ENCODE data around the gene VANGL2. TPM values are rescaled to one million over a fixed set of nuclear protein-coding genes. Genes with fewer than 3 reads are reported as not detected.

Gene VANGL2
- total and polyA plus RNA-seq, 2 of the 4 experiments (the other 2 are of a cell fraction): 0.36 to 3.6 TPM

GRCh38 chr1:160446945-160447600, 46.7 kb downstream of the VANGL2 start:
- dilution Hi-C loops (cut with HindIII; ENCODE audit: low sequenced_read_pairs, unreplicated experiment): no loop called here
- ChIA-PET POLR2A (ENCODE audit: unreplicated experiment) (no interaction called here), CTCF (no interaction called here)
- no peak overlapping the region for H3K4me3 ChIP-seq (ENCODE audit: insufficient read depth, low read depth, low read length)
- no peak overlapping the region for H2AK9ac ChIP-seq (replicated peaks; ENCODE audit: low read depth, low read length, poor library complexity)
- H3K4me1 ChIP-seq (ENCODE audit: control insufficient read depth, insufficient read depth, low read length): no peaks in the 10 kb centered on the region
- no peak overlapping the region for H4K5ac ChIP-seq (ENCODE audit: low read depth, low read length)
- no peak overlapping the region for H3K23ac ChIP-seq (ENCODE audit: low read depth, low read length)
- H3K79me1 ChIP-seq (ENCODE audit: low read depth in 1 of 2, low read length in 2 of 2): no peaks in the 10 kb centered on the region
- TF ChIP-seq USF2 (IDR thresholded peaks at IDR 0.05; ENCODE audit: low read depth, low read length): no peak
- TF ChIP-seq MXI1 (IDR thresholded peaks at IDR 0.05; ENCODE audit: borderline replicate concordance, low read depth, low read length): no peak
- no peak for TF ChIP-seq POLR2A (IDR thresholded peaks at IDR 0.05; ENCODE audit: low read depth, low read length)
- no peak for TF ChIP-seq ELK1 (IDR thresholded peaks at IDR 0.05; ENCODE audit: borderline replicate concordance, low read depth, low read length)
- no peak for TF ChIP-seq CTCF (conservative IDR thresholded peaks at IDR 0.05; ENCODE audit: low read depth, low read length)
- TF ChIP-seq RCOR1 (IDR thresholded peaks at IDR 0.05; ENCODE audit: insufficient replicate concordance, low read length): no peak
- TF ChIP-seq FOS (IDR thresholded peaks at IDR 0.05; ENCODE audit: low read depth, low read length): no peak
- TF ChIP-seq RFX5 (IDR thresholded peaks at IDR 0.05; ENCODE audit: low read depth, low read length): no peak
- no peak for TF ChIP-seq MAFK (IDR thresholded peaks at IDR 0.05; ENCODE audit: low read depth, low read length)
- no peak for TF ChIP-seq NFE2L2 (IDR thresholded peaks at IDR 0.05; ENCODE audit: low read depth, low read length)
- TF ChIP-seq SMC3 (IDR thresholded peaks at IDR 0.05; ENCODE audit: low read depth, low read length): no peak
- no peak for TF ChIP-seq CEBPB (IDR thresholded peaks at IDR 0.05; ENCODE audit: low read depth, low read length)
- no peak for TF ChIP-seq MAZ (IDR thresholded peaks at IDR 0.05; ENCODE audit: borderline replicate concordance, low read depth, low read length)
- TF ChIP-seq CHD1 (IDR thresholded peaks at IDR 0.05; ENCODE audit: low read depth, low read length): no peak
- TF ChIP-seq RAD21 (IDR thresholded peaks at IDR 0.05; ENCODE audit: low read length): no peak
- TF ChIP-seq BHLHE40 (IDR thresholded peaks at IDR 0.05; ENCODE audit: low read depth, low read length): no peak
- H2BK15ac ChIP-seq (ENCODE audit: low read depth, low read length): no peak overlapping the region
- DNase-seq (no peak), ATAC-seq (ENCODE audit: low read depth) (no peak)
- H3K56ac ChIP-seq (ENCODE audit: extremely low read depth, insufficient read depth, low read length): no peak overlapping the region
- no peaks in the 10 kb centered on the region for H3K9me3 ChIP-seq (ENCODE audit: control insufficient read depth, insufficient read depth, low read length)
- H3K36me3 ChIP-seq (ENCODE audit: control insufficient read depth, insufficient read depth, low read length): no peaks in the 10 kb centered on the region
- H3K27ac ChIP-seq (ENCODE audit: insufficient read depth, low read length): no peak overlapping the region
- intact Hi-C loops (cut with micrococcal nuclease): no loop called here
- no peak overlapping the region for H2BK120ac ChIP-seq (ENCODE audit: low read depth, low read length)
- no peaks in the 10 kb centered on the region for H3K27me3 ChIP-seq (ENCODE audit: control insufficient read depth, insufficient read depth, low read length)
- H2BK5ac ChIP-seq (ENCODE audit: low read depth, low read length, poor library complexity, severe bottlenecking): no peak overlapping the region
- H4K91ac ChIP-seq (ENCODE audit: insufficient read depth, low read depth, low read length): no peak overlapping the region
- H3K4me2 ChIP-seq (ENCODE audit: low read depth, low read length): no peak overlapping the region
- H3K9ac ChIP-seq (ENCODE audit: low read depth, low read length): no peak overlapping the region
- no CpG with 5 or more reads among the region's 8 CpGs for WGBS, 2 experiments (ENCODE audit: extremely low coverage in 2 of 2, insufficient read length in 1 of 2)
- no peak overlapping the region for H2BK20ac ChIP-seq (ENCODE audit: low read depth, low read length)
- no peak overlapping the region for H3K18ac ChIP-seq (ENCODE audit: low read depth, low read length)
- no peak overlapping the region for H2AFZ ChIP-seq (replicated peaks; ENCODE audit: low read length, poor library complexity)
- in situ Hi-C loops (cut with MboI; ENCODE audit: low sequenced_read_pairs): no loop called here
- no TSS peak for BruUV-seq (replicated peaks)
- H3K14ac ChIP-seq (replicated peaks; ENCODE audit: low read depth, low read length): no peak overlapping the region
- no peak overlapping the region for H3K4ac ChIP-seq (ENCODE audit: low read depth, low read length)
- no peak overlapping the region for H4K8ac ChIP-seq (ENCODE audit: low read depth in 2 of 2, low read length in 2 of 2)
- no peaks in the 10 kb centered on the region for H4K20me1 ChIP-seq (ENCODE audit: insufficient read depth, low read length)
- no peak overlapping the region for H2AK5ac ChIP-seq (ENCODE audit: low read depth, low read length)
- no peaks in the 10 kb centered on the region for H3K9me1 ChIP-seq (ENCODE audit: insufficient read depth, low read length)

Measured in IMR-90 (cell line).